Measurements from ENCODE around the gene ZNF425.

- TF ChIP-seq GLIS3 (CRISPR knock-in tag; IDR thresholded peaks at IDR 0.05) (no peak), ZFP3 (CRISPR knock-in tag; IDR thresholded peaks at IDR 0.05) (no peak), OSR1 (CRISPR knock-in tag; IDR thresholded peaks at IDR 0.05) (no peak), BACH2 (CRISPR knock-in tag; IDR thresholded peaks at IDR 0.05; ENCODE audit: borderline replicate concordance) (no peak), RARB (CRISPR knock-in tag; IDR thresholded peaks at IDR 0.05) (no peak), CSRNP3 (CRISPR knock-in tag; IDR thresholded peaks at IDR 0.05) (no peak), PATZ1 (CRISPR knock-in tag; IDR thresholded peaks at IDR 0.05; ENCODE audit: borderline replicate concordance) (no peak), CREB5 (CRISPR knock-in tag; IDR thresholded peaks at IDR 0.05; ENCODE audit: low read depth) (no peak), ZFP30 (CRISPR knock-in tag; IDR thresholded peaks at IDR 0.05) (no peak), ARNTL (CRISPR knock-in tag; IDR thresholded peaks at IDR 0.05; ENCODE audit: borderline replicate concordance, low read depth) (no peak), TOX (CRISPR knock-in tag; IDR thresholded peaks at IDR 0.05; ENCODE audit: borderline replicate concordance) (no peak), TCF4 (CRISPR knock-in tag; IDR thresholded peaks at IDR 0.05; ENCODE audit: borderline replicate concordance) (no peak), POU6F1 (CRISPR knock-in tag; IDR thresholded peaks at IDR 0.05; ENCODE audit: borderline replicate concordance, low read depth) (no peak), ISL1 (CRISPR knock-in tag; IDR thresholded peaks at IDR 0.05) (no peak)
Observed at GRCh38 chr7:149125189-149125862, 798 bp downstream of the ZNF425 start.

Data from SK-N-SH treated with all-trans-retinoic acid at 6 μM for 48 hours (cell line).